Panc1 (cell line): ENCODE data around the gene RAB11FIP3. TPM values are rescaled to one million over a fixed set of nuclear protein-coding genes. Genes with fewer than 3 reads are reported as not detected.

Experiments
- ATAC-seq: fragments of 200-7000 bp; cut with Tn5 transposase; 2 replicates; pipeline ENCODE4 v1.9.1; 2020; ENCODE audit warnings: mild to moderate bottlenecking, moderate library complexity
- BruUV-seq: library from RNA; stranded (reverse); fragments of 400-500 nt; replicated peaks from 2 replicates; lab custom pipeline; 2021; lab: Mats Ljungman, UMichigan
- CTCF ChIA-PET: fragments of 300-600 bp; sonication (Branson Sonifier 250); formaldehyde crosslinking; loops from one replicate; lab custom pipeline; 2022; ENCODE audit warnings: antibody characterized with exemption; lab: Charles Lee
- POLR2A ChIA-PET: fragments of 300-600 bp; sonication (Branson Sonifier 250); formaldehyde crosslinking; loops from one replicate; lab custom pipeline; 2022; ENCODE audit warnings: antibody characterized with exemption; lab: Charles Lee
- DNase-seq: peaks from one replicate; pipeline ENCODE4 v3.0.0-alpha.2; 2010; ENCODE audit warnings: low read depth, low spot score
- H3K27ac ChIP-seq: 2 replicates; pipeline ENCODE4 v1.5.1; 2011; ENCODE audit warnings: mild to moderate bottlenecking, low read length, inconsistent platforms
- H3K27me3 ChIP-seq: fragments of 200-500 bp; sonication (Bioruptor generic); 2 replicates; pipeline ENCODE4 v1.6.0; 2014; ENCODE audit warnings: low read length, inconsistent platforms; ENCODE audit not compliant: control insufficient read depth, insufficient read depth
- H3K36me3 ChIP-seq: fragments of 200-500 bp; sonication (Bioruptor generic); 2 replicates; pipeline ENCODE4 v1.5.1; 2014; ENCODE audit warnings: inconsistent platforms, mild to moderate bottlenecking, low read length, moderate library complexity; ENCODE audit not compliant: control insufficient read depth, insufficient read depth
- H3K4me1 ChIP-seq: 2 replicates; pipeline ENCODE4 v1.5.1; 2011; ENCODE audit warnings: inconsistent platforms, mild to moderate bottlenecking, low read length, moderate library complexity; ENCODE audit not compliant: control insufficient read depth, insufficient read depth
- H3K4me3 ChIP-seq, 2 experiments: 2 replicates each; pipeline ENCODE4 v1.5.1; 2011 to 2012; ENCODE audit warnings: low read depth in 2 of 2, low read length in 2 of 2, mild to moderate bottlenecking in 2 of 2, inconsistent platforms in 1 of 2, moderate library complexity in 1 of 2
- H3K9me3 ChIP-seq: fragments of 200-500 bp; sonication (Bioruptor generic); 2 replicates; pipeline ENCODE4 v1.5.1; 2014; ENCODE audit warnings: low read depth, mild to moderate bottlenecking, inconsistent platforms, low read length, moderate library complexity; ENCODE audit not compliant: control insufficient read depth, insufficient read depth
- POLR2AphosphoS5 ChIP-seq: IDR thresholded peaks from 2 replicates; pipeline ENCODE4 v1.6.1; 2012; ENCODE audit warnings: mild to moderate bottlenecking, low read depth, low read length, moderate library complexity
- SIN3A ChIP-seq: IDR thresholded peaks from 2 replicates; pipeline ENCODE4 v1.6.1; 2012; ENCODE audit warnings: low read depth, mild to moderate bottlenecking, low read length, moderate library complexity, borderline replicate concordance; ENCODE audit not compliant: insufficient read depth
- TCF7L2 ChIP-seq: IDR thresholded peaks from 2 replicates; pipeline ENCODE4 v1.6.1; 2011; ENCODE audit warnings: mild to moderate bottlenecking, low read depth, low read length, inconsistent platforms
- in situ Hi-C: cut with HindIII; loops from 2 replicates; pipeline ENCODE4 v1.10.0; 2016; ENCODE audit warnings: low sequenced_read_pairs, low pct_unique_long_range_greater_than_20kb
- intact Hi-C: fragments of 100-400 bp; cut with micrococcal nuclease; formaldehyde crosslinking; loops from one replicate; pipeline ENCODE4 v1.10.0; 2022; ENCODE audit not compliant: unreplicated experiment
- total RNA-seq: library from RNA; stranded (reverse); gene quantifications from one replicate; pipeline ENCODE4 v1.2.1, GENCODE V29; 2021; ENCODE audit not compliant: unreplicated experiment
- TF ChIP-seq, protein P1 (sequence below): fragments of 450-650 bp; IDR thresholded peaks from 2 replicates; pipeline ENCODE4 v1.5.1; 2017; ENCODE audit warnings: mild to moderate bottlenecking
- TF ChIP-seq, protein P2 (sequence below), 2 experiments: IDR thresholded peaks; 2 replicates each; pipeline ENCODE4 v1.6.1; 2011 to 2012; ENCODE audit warnings: low read depth in 2 of 2, control low read depth in 1 of 2, low read length in 1 of 2, mild to moderate bottlenecking in 1 of 2, moderate library complexity in 1 of 2; ENCODE audit not compliant: insufficient read depth in 1 of 2

The RAB11FIP3 gene
- total RNA-seq, 1 experiment from 2014 or later, result 57.3 TPM

DNA sequence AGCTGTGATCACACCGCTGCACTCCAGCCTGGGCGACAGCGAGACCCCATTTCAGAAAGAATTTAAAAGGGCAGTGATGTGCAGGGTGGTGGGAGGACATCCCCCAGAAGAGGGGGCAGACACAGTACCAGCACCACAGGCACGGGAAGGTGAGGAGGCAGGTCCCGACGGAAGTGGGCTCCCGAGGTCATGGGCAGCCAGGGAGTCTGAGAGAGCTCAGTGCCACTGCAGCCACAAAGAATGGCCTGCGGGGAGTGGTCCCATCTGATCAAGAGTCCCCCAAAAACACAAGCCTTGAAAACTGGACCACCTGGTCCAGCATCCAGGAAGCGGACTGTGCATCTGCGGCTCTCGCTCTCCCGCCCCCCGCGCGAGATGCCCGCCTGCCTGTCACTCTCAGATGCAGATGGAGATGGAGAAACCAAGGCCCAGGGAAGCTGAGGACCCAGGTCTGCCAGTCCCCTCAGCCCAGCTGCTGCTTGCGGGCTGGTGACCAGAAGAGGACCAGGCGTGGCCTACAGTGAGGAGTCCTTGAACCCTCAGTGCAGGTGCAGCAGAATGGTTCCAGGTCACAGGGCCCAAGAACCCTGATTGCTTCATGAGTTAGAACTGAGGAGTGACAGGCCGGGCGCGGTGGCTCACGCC lies 97.8 kb downstream of the RAB11FIP3 start:
- ChIA-PET CTCF (no interaction called here), POLR2A (no interaction called here)
- intact Hi-C loops, result no loop called here
- H3K36me3 ChIP-seq, result no peaks in the 10 kb centered on the region
- in situ Hi-C loops, result no loop called here
- ATAC-seq (no peak), DNase-seq (no peak)
- H3K27me3 ChIP-seq, result no peaks in the 10 kb centered on the region
- no TSS peak for BruUV-seq
- no peak overlapping the region for H3K27ac ChIP-seq
- peaks cover 30% of the 10 kb centered on the region for H3K4me1 ChIP-seq
- no peaks in the 10 kb centered on the region for H3K9me3 ChIP-seq
- TF ChIP-seq TCF7L2 (no peak), SIN3A (no peak), POLR2AphosphoS5 (no peak)
- TF ChIP-seq, protein P1, sequence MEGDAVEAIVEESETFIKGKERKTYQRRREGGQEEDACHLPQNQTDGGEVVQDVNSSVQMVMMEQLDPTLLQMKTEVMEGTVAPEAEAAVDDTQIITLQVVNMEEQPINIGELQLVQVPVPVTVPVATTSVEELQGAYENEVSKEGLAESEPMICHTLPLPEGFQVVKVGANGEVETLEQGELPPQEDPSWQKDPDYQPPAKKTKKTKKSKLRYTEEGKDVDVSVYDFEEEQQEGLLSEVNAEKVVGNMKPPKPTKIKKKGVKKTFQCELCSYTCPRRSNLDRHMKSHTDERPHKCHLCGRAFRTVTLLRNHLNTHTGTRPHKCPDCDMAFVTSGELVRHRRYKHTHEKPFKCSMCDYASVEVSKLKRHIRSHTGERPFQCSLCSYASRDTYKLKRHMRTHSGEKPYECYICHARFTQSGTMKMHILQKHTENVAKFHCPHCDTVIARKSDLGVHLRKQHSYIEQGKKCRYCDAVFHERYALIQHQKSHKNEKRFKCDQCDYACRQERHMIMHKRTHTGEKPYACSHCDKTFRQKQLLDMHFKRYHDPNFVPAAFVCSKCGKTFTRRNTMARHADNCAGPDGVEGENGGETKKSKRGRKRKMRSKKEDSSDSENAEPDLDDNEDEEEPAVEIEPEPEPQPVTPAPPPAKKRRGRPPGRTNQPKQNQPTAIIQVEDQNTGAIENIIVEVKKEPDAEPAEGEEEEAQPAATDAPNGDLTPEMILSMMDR, result no peak
- TF ChIP-seq, protein P2, sequence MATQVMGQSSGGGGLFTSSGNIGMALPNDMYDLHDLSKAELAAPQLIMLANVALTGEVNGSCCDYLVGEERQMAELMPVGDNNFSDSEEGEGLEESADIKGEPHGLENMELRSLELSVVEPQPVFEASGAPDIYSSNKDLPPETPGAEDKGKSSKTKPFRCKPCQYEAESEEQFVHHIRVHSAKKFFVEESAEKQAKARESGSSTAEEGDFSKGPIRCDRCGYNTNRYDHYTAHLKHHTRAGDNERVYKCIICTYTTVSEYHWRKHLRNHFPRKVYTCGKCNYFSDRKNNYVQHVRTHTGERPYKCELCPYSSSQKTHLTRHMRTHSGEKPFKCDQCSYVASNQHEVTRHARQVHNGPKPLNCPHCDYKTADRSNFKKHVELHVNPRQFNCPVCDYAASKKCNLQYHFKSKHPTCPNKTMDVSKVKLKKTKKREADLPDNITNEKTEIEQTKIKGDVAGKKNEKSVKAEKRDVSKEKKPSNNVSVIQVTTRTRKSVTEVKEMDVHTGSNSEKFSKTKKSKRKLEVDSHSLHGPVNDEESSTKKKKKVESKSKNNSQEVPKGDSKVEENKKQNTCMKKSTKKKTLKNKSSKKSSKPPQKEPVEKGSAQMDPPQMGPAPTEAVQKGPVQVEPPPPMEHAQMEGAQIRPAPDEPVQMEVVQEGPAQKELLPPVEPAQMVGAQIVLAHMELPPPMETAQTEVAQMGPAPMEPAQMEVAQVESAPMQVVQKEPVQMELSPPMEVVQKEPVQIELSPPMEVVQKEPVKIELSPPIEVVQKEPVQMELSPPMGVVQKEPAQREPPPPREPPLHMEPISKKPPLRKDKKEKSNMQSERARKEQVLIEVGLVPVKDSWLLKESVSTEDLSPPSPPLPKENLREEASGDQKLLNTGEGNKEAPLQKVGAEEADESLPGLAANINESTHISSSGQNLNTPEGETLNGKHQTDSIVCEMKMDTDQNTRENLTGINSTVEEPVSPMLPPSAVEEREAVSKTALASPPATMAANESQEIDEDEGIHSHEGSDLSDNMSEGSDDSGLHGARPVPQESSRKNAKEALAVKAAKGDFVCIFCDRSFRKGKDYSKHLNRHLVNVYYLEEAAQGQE (IDR thresholded peaks at IDR 0.05; ENCODE audit: insufficient read depth in 1 of 2, low read depth in 2 of 2, low read length in 1 of 2), result no peak
- H3K4me3 ChIP-seq, result no peak overlapping the region

DNA sequence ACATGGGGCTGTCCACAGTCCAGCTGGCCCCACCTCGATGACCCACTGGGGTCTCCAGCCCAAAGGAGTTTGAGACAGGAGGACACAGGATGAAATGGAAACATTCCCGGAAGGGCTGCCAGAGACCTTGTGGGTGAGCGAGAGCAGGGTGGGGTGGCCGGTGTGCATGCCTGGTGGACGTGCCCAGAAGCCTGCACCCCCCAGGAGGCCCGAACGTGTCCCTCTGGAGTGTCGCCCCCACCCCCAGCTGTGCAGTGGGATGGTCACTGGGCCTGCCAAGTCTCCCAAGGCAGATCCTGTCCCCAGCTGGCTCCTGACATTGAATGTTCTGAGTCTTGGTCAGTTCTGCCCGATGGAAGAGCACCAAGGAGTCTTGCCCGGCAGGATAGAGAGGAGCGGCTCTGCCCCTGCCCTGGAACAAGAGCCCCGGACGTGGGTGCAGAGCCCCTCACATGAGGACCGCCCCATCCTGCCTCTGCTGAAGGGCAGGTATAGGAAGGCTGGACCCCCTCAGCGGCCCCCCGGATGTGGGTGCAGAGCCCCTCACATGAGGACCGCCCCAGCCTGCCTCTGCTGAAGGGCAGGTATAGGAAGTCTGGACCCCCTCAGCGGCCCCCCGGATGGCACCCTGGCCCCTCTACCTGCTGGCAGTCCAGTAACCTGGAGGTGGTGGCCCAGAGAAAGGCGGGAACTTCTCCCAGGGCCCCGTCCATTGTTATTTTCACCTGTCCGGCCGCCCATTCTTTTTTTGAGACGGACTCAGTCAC lies 99.0 kb downstream of the RAB11FIP3 start:
- CTCF ChIA-PET, result interaction anchor here (0.6 kb wide), 1 partner anchor 132 kb away, joined by 4 read pairs; no protein-coding TSS in a partner anchor
- Histone ChIP-seq H3K4me3 (no peak overlapping the region), H3K4me1 (peaks cover 34% of the 10 kb centered on the region), H3K27me3 (no peaks in the 10 kb centered on the region), H3K36me3 (no peaks in the 10 kb centered on the region), H3K9me3 (no peaks in the 10 kb centered on the region), H3K27ac (peak overlapping the region; percentile 14)
- TF ChIP-seq, protein P1, result no peak
- TF ChIP-seq SIN3A, result no peak
- TF ChIP-seq TCF7L2, result no peak
- TF ChIP-seq, protein P2 (IDR thresholded peaks at IDR 0.05; ENCODE audit: insufficient read depth in 1 of 2, low read depth in 2 of 2, low read length in 1 of 2), result no peak
- no peak; the same call in none of the 2 replicates for TF ChIP-seq POLR2AphosphoS5
- in situ Hi-C loops, result no loop called here
- DNase-seq (no peak), ATAC-seq (no peak)
- POLR2A ChIA-PET, result no interaction called here
- no TSS peak for BruUV-seq
- intact Hi-C loops, result no loop called here
